ENCODE measurements around the gene SLC6A16.
A peak's percentile ranks its signal among the peaks of the same experiment; 100 is the strongest.
"Not testable (repeated sequence)": the region's sequence is repeated elsewhere in the genome, so short reads cannot be mapped to it uniquely, and the experiment has no call there.

Gene SLC6A16

GRCh38 chr19:49324801-49325576 is at the start of gene SLC6A16:
SLC6A16 (minus strand) TSS chr19:49325191; CDS start chr19:49311347, 13,844 bp downstream.
- no peak for DNase-seq

DNA sequence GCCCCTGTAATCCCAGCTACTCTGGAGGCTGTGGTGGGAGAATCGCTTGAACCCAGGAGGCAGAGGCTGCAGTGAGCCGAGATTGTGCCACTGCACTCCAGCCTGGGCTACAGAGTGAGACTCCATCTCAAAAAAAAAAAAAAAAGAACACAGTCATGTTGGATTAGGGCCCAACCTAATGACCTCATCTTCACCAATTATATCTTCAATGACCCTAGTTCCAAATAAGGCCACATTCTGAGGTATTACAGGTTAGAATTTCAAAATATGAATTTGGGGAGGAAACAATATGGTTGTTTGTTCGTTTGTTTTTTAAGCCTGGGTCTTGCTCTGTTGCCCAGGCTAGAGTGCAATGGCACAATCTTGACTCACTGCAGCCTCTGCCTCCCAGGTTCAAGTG is 48.2 kb upstream of the SLC6A16 start:
- DNase-seq, result not testable (repeated sequence)

- no peak for DNase-seq
Observed at GRCh38 chr19:49371184-49371583, 46.2 kb upstream of the SLC6A16 start.

DNA sequence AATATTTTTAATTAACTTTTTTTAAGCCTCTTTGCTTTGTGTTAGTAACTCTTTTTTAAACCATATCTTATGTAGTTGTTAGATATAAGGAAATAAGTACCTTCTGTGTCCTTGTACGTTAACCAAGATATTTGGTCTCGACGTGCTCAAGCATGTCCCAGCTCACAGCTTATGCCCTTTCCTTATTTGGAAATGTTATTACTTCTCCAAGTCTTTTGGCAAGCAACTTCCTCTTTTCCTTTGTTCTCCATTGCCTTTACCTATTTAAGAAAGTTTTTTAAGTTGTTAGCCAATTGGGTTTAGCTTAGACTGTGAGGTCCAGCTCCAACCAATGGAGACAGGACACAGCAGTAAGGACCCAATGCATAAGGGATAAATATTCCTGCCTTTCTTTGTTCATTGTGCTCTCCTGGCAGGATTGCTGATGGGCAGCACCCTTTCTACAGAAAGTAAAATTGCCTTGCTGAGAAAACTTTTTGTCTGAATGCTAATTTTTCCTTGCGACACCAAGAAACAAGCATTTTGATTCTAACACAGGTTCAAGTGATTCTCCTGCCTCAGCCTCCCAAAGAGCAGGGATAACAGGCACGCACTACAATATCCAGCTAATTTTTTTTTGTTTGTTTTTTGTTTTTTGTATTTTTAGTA is 43.8 kb upstream of the SLC6A16 start:
- DNase-seq, result no peak

GRCh38 chr19:49366110-49366509 is 41.1 kb upstream of the SLC6A16 start:
- DNase-seq, result no peak

DNA sequence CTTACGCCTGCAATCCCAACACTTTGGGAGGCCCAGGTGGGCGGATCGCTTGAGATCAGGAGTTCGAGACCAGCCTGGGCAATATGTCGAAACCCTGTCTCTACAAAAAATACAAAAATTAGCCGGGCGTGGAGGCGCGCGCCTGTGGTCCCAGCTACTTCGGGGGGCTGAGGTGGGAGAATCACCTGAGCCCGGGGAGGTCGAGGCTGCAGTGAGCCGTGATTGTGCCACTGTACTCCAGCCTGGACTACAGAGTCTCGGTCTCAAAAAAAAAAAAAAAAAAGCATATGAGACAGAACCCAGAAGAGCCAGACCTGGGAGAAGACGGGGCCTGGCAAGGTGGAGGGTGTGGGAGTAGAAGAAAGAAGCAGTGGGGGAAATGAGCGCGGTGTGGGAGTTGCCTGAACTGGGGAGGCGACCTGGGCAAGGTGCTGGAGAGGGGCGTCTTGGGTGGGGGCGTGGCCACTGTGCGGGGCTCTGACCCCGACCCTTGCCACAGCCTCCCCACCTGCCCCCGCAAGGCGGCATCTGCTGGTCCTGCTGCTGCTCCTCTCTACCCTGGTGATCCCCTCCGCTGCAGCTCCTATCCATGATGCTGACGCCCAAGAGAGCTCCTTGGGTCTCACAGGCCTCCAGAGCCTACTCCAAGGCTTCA is 39.2 kb upstream of the SLC6A16 start:
- DNase-seq, result no peak

- DNase-seq, result peak; percentile 58
Observed at GRCh38 chr19:49363268-49364082, 38.5 kb upstream of the SLC6A16 start, which contains the start of gene DKKL1. DKKL1 (plus strand) TSS chr19:49363877; CDS start chr19:49363999, 122 bp downstream.

- no peak for DNase-seq
Observed at GRCh38 chr19:49362929-49363267, 37.9 kb upstream of the SLC6A16 start.

- DNase-seq, result peak; percentile 16
Observed at GRCh38 chr19:49362048-49362928, 37.3 kb upstream of the SLC6A16 start, which contains the start of gene TEAD2. TEAD2 (minus strand) TSS chr19:49362416; CDS start chr19:49360075, 2,341 bp downstream.

DNA sequence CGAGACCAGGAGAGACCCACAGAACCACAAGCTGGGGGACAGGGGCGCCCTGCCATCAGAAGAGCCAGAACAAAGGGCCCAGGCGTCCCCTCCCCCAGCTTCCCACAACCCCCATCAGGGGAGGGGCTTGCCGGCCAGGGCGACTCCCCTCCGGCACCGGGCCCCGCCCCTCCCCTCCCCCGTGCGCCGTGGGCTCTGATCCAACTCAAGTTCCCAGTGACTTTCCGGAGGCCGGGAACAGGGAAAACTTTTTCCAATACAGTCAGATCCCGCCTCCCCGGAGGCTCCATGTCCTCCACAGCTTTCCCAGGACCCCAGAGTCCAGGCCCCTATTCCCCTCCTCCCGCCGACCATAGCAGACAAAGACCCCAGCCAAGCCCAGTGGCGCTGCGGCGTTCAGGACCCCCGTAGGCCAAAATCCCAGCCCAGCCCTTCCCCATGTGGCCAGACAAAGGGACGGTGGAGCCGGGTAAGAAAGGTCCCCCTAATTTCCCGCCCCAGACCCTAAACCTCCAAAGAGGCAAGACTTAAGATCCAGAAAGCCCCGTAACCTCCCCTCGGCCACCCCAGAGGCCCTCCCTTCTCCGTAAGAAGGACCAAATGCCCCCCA is 36.6 kb upstream of the SLC6A16 start:
- peak; percentile 30 for DNase-seq

DNA sequence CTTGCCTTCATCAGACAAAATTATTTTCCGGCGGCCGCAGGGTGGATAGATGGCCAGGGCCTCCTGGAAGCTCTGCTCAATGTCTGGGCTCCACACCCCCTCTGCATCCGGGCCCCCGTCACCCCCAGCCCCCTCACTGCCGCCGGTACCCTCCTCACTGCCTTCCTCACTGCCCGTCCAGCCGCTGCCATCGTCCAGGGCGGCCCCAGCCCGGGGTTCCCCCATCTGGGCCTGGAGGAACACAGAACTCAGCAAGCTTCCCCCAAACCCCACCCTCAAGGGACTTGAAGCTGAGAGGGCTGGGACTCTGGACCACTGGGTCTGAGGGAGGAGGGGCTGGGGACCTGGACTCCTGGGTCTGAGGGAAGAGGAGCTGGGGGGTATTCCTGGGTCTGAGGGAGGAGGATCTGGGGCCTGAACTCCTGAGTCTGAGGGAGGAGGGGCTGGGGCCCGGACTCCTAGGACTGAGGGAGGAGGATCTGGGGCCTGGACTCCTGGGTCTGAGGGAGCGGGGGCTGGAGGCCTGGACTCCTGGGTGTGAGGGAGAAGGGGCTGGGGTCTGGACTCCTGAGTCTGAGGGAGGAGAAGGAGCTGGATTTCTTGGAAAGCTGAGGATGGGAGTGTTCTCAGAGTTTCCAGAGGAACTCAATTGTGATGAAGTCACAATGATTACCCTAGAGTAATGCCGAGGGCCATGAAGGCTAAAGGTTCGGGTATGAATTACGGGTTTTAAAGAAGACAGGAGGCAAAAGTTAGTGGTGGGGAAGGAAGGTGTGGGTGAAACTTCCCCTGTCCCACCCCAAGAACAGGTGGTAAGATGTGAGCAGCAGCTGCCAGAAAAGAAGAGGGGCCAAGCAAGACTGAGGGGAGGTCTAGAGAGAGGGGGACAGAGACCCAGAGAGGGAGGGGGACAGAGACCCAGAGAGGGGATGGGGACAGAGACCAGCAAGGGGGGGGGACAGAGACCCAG is 35.1 kb upstream of the SLC6A16 start:
- DNase-seq, result no peak

- no peak for DNase-seq
Observed at GRCh38 chr19:49357186-49357585, 32.2 kb upstream of the SLC6A16 start.

DNA sequence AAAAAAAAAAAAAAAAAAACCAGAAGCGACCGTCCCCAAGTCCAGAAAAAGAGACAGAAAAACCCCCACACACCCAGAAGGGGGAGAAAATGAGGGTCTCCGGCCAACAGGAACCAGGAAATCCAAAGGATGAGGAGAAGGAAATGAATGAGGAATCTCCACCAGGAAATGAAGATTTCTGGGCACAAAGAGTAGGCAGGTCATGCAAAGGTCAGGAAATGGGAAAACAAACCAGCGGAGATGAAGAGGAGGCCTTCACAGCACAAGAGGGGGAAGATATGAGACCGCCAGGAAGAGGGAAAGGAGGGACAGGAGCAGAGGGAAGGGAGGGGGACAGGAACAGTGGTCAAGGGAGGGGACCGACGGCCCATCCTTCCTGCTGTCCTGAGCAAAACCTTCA is 31.4 kb upstream of the SLC6A16 start:
- DNase-seq, result no peak

- DNase-seq, result no peak
Observed at GRCh38 chr19:49355909-49356353, 30.9 kb upstream of the SLC6A16 start.

DNA sequence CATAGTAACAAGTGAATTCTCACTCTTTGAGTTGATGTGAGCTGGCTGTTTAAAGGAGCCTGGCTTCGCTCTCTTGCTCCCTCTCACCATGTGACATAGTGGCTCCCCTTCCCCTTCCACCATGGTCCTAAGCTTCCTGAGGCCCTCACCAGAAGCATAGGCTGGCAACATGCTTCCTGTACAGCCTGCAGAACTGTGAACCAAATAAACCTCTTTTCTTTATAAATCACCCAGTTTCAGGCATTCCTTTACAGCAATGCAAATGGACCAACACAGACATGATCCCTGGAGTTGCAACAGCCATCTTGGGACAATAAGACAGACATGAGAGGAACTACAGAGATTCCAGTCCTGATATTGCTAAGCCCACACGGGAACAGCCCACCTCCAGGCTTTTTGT is 24.6 kb upstream of the SLC6A16 start:
- no peak for DNase-seq

DNA sequence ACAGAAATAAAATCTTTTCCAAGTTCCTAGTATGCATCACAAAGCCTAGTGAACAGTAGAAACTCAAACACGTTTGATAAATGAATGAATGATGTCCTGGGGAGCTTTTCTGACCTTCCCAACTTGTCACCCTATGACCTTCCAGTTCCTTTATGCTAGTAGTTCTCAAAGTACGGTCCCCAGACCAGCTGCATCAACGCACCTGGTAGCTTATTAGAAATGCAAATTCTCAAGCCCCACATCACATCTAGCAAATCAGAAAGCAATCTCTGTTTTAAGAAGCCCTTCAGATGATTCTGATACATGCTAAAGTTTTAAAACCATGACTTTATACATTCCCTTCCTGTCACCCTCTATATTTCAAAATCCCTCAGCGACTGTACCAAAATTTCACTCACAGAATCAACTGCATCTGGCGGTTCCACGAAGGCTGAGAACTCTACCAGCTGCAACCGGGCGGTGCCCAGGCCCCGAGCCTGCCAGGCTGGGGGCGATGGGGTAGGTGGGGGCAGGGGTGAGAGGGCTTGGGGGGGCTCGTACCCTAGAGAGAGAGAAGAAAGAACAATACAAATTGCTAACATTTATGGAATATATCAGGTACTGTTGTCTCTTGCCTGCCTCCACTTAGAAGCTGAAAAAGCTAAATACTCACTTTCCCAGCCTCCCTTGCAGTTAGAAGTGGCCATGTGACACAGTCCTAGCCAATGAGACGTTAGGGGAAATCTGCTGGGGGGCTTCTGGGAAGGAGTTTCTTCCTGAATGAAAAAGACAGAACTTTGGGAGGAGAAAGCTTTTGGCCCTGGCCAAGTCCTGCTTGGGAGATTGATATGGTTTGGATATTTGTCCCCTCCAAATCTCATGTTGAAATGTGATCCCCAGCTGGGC is 23.6 kb upstream of the SLC6A16 start:
- DNase-seq, result no peak

DNA sequence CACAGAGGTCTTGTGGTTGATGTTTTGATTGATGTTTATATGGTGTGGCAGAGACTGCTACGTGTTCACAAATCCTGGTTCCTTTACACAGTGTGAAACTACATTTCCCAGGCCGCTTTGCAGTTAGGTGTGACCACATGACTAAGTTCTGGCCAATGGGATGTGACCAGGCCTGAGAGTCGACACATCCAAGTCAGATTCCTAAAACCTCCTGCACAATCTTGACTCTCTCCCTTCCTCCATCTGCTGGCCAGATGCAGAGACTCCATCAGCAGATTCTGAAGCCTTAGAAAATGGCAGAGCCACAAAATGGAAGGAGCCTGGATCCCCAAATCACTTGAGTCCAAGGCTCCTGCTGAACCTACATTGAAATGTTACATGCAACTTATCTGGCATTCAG is 22.8 kb upstream of the SLC6A16 start:
- no peak for DNase-seq

DNA sequence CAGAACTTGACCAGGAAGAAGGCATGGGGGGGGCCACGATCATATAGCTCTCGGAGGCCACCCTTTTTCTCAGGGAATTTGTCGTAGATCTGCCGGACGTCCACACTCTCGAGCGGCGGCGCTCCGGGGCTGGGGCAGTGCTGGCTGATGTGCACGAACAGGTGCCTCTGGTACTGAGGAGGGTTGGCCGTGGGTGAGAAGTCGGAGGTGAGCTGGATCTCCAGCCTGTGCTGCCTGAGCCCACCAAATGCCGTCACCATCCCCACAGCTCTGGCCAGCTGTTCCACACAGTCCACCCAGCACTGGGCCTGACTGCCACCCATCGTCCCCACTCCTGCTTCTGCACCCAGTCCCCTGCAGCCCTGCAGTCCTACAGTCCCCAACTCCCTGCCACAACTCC is 22.2 kb upstream of the SLC6A16 start:
- no peak for DNase-seq

All from CD4-positive, alpha-beta T cell treated with Interleukin-17A for 4 hours (primary cell).